ENCODE results near the gene IGFBP5. TPM values are rescaled to one million over a fixed set of nuclear protein-coding genes. Genes with fewer than 3 reads are reported as not detected.
A peak's percentile ranks its signal among the peaks of the same experiment; 100 is the strongest.

Gene IGFBP5
- total and polyA plus RNA-seq, 2 of the 8 experiments (the other 6 are each of a cell fraction or from before 2014, with no cell fraction given) = 2.2 to 2.5 TPM

- H4K20me1 ChIP-seq (replicated peaks in 1 of 2; ENCODE audit: control insufficient read depth in 1 of 2, insufficient read depth in 2 of 2, low read length in 2 of 2) = no peaks in the 10 kb centered on the region
- H3K27ac ChIP-seq (ENCODE audit: low read depth, low read length) = no peak overlapping the region
- CTCF ChIA-PET (ENCODE audit: partially characterized antibody) = interaction anchor here (0.7 to 4.7 kb wide), 9 partner anchors 10 to 162 kb away, joined by 3 to 30 read pairs (median 4); no protein-coding TSS in a partner anchor
These were observed 17.3 kb downstream of the IGFBP5 start for GRCh38 chr2:216678098-216678465.

More at GRCh38 chr2:216678098-216678465, 17.3 kb downstream of the IGFBP5 start:
- Histone ChIP-seq H3K23ac (ENCODE audit: insufficient read length) (no peak overlapping the region), H3K18ac (ENCODE audit: extremely low read depth, low read length) (no peak overlapping the region), H3K14ac (ENCODE audit: insufficient read length) (no peak overlapping the region), H3K27me3 (replicated peaks in 1 of 4; ENCODE audit: control insufficient read depth in 3 of 4, extremely low read depth in 1 of 4, insufficient read depth in 3 of 4, low read length in 3 of 4) (no peaks in the 10 kb centered on the region), H2AK5ac (ENCODE audit: low read depth, low read length) (no peak overlapping the region), H2BK15ac (ENCODE audit: low read length) (no peak overlapping the region), H3K79me1 (ENCODE audit: low read depth, low read length) (no peaks in the 10 kb centered on the region), H3K56ac (replicated peaks; ENCODE audit: insufficient read length, low read depth, low read length) (no peak overlapping the region), H3K9ac (replicated peaks in 1 of 4; ENCODE audit: extremely low read depth in 1 of 4, low read depth in 3 of 4, low read length in 3 of 4) (no peak overlapping the region), H3K9me3 (ENCODE audit: insufficient read depth in 2 of 2, low read depth in 1 of 2, low read length in 1 of 2) (no peaks in the 10 kb centered on the region), H2BK120ac (replicated peaks; ENCODE audit: low read depth, low read length) (no peak overlapping the region), H4K91ac (replicated peaks; ENCODE audit: insufficient read length, low read length) (no peak overlapping the region), H2BK5ac (ENCODE audit: low read depth, low read length) (peak overlapping the region; percentile 52; the same call in 1 of the 2 replicates), H4K8ac (ENCODE audit: extremely low read depth, insufficient read depth, low read length) (no peak overlapping the region), H4K5ac (ENCODE audit: insufficient read length, low read depth, low read length) (no peak overlapping the region), H3K4ac (replicated peaks; ENCODE audit: insufficient read length, low read depth, low read length) (no peak overlapping the region), H3K4me2 (ENCODE audit: insufficient read depth in 1 of 2, low read depth in 2 of 2, low read length in 2 of 2) (no peak overlapping the region), H3K79me2 (ENCODE audit: control insufficient read depth in 1 of 2, insufficient read depth in 2 of 2, low read length in 2 of 2) (no peaks in the 10 kb centered on the region), H3K4me3 (ENCODE audit: extremely low read depth in 1 of 4, insufficient read depth in 2 of 4, low read depth in 3 of 4, low read length in 4 of 4) (no peak overlapping the region), H2BK20ac (ENCODE audit: low read length) (no peak overlapping the region), H3K4me1 (replicated peaks in 1 of 4; ENCODE audit: control insufficient read depth in 3 of 4, insufficient read depth in 4 of 4, low read length in 3 of 4) (peaks cover 0 to 4% (median 2%) of the 10 kb centered on the region in 4 experiments; a peak in 4 of 7 replicates), H3K36me3 (ENCODE audit: control insufficient read depth in 2 of 4, insufficient read depth in 4 of 4, low read length in 3 of 4) (no peaks in the 10 kb centered on the region; a peak in 1 of 8 replicates), H3K23me2 (ENCODE audit: low read depth, low read length) (no peaks in the 10 kb centered on the region), H2AFZ (ENCODE audit: low read length) (no peak overlapping the region), H2BK12ac (ENCODE audit: low read depth, low read length) (no peak overlapping the region)
- no peak for FAIRE-seq
- WGBS, 2 experiments (ENCODE audit: extremely low coverage in 1 of 2, insufficient coverage in 1 of 2, insufficient read length in 1 of 2, insufficient replicate concordance in 2 of 2, low coverage in 1 of 2, low lambda C conversion rate in 2 of 2, missing lambda C conversion rate in 1 of 2) = 88% methylated on average over 12 of the region's 12 CpGs; no CpG with 5 or more reads in 1 of the 2 experiments
- DNase-seq (ENCODE audit: low read depth in 1 of 2, low spot score in 2 of 2) = no peak
- TF ChIP-seq EP300 (IDR thresholded peaks at IDR 0.05; ENCODE audit: borderline replicate concordance in 1 of 2, low read depth in 2 of 2, low read length in 2 of 2) (no peak), RAD21 (IDR thresholded peaks at IDR 0.05 in 1 of 2, conservative IDR thresholded peaks at IDR 0.05 in 1 of 2; ENCODE audit: low read depth in 2 of 2, low read length in 2 of 2) (no peak), SP1 (IDR thresholded peaks at IDR 0.05; ENCODE audit: low read depth, low read length) (no peak), CTCF (IDR thresholded peaks at IDR 0.05; ENCODE audit: control extremely low read depth in 1 of 3, insufficient read depth in 1 of 3, low read depth in 1 of 3, low read length in 3 of 3) (no peak), FOSL1 (IDR thresholded peaks at IDR 0.05; ENCODE audit: insufficient read depth, low read depth, low read length) (no peak)
- POLR2A ChIA-PET (ENCODE audit: partially characterized antibody) = interaction anchor here (0.9 kb wide), 1 partner anchor 171 kb away, joined by 3 read pairs; no protein-coding TSS in a partner anchor

All from H1 (cell line).